IMR-90 (cell line): ENCODE data around the gene LDLRAD4. TPM values are rescaled to one million over a fixed set of nuclear protein-coding genes. Genes with fewer than 3 reads are reported as not detected.

Source experiments
- ATAC-seq: fragments of 200-7000 bp; cut with Tn5 transposase; 2 replicates; pipeline ENCODE4 v1.9.1; 2020; ENCODE audit warnings: low read depth, mild to moderate bottlenecking, moderate library complexity
- BruUV-seq: library from RNA; stranded (reverse); fragments of 400-500 nt; replicated peaks from 2 replicates; lab custom pipeline; 2021; lab: Mats Ljungman, UMichigan
- CTCF ChIA-PET: fragments of 300-600 bp; formaldehyde crosslinking; extraction: SDS; loops from one replicate; lab custom pipeline; 2021; ENCODE audit warnings: antibody characterized with exemption; lab: Yijun Ruan, JAX
- POLR2A ChIA-PET: fragments of 300-600 bp; sonication (Branson Sonifier 250); formaldehyde crosslinking; loops from one replicate; lab custom pipeline; 2022; ENCODE audit warnings: antibody characterized with exemption; ENCODE audit not compliant: unreplicated experiment; lab: Charles Lee
- DNase-seq: peaks from one replicate; pipeline ENCODE4 v3.0.0; 2013
- H2AFZ ChIP-seq: replicated peaks from 2 replicates; pipeline ENCODE3; 2013; ENCODE audit warnings: low read length, mild to moderate bottlenecking; ENCODE audit not compliant: poor library complexity
- H2AK5ac ChIP-seq: 2 replicates; pipeline ENCODE4 v1.6.1; 2013; ENCODE audit warnings: low read depth, low read length, inconsistent platforms
- H2AK9ac ChIP-seq: replicated peaks from 2 replicates; pipeline ENCODE3; 2013; ENCODE audit warnings: mild to moderate bottlenecking, low read depth, low read length, moderate library complexity; ENCODE audit not compliant: poor library complexity
- H2BK120ac ChIP-seq: 2 replicates; pipeline ENCODE4 v1.6.1; 2013; ENCODE audit warnings: low read depth, low read length, inconsistent platforms
- H2BK15ac ChIP-seq: 3 replicates; pipeline ENCODE4 v1.6.1; 2013; ENCODE audit warnings: low read depth, low read length, inconsistent platforms
- H2BK20ac ChIP-seq: 2 replicates; pipeline ENCODE4 v1.6.1; 2013; ENCODE audit warnings: low read depth, mild to moderate bottlenecking, inconsistent platforms, low read length, moderate library complexity
- H2BK5ac ChIP-seq: 2 replicates; pipeline ENCODE4 v1.6.1; 2013; ENCODE audit warnings: mild to moderate bottlenecking, low read depth, low read length, inconsistent platforms; ENCODE audit not compliant: poor library complexity, severe bottlenecking
- H3K14ac ChIP-seq: replicated peaks from 2 replicates; pipeline ENCODE4 v1.6.1; 2013; ENCODE audit warnings: low read depth, low read length, inconsistent platforms
- H3K18ac ChIP-seq: 2 replicates; pipeline ENCODE4 v1.6.1; 2013; ENCODE audit warnings: low read depth, low read length, control low read depth
- H3K23ac ChIP-seq: 2 replicates; pipeline ENCODE4 v1.6.1; 2013; ENCODE audit warnings: low read depth, low read length, inconsistent platforms
- H3K27ac ChIP-seq: 2 replicates; pipeline ENCODE4 v1.5.1; 2013; ENCODE audit warnings: mild to moderate bottlenecking, control low read depth, low read length; ENCODE audit not compliant: insufficient read depth
- H3K27me3 ChIP-seq: 2 replicates; pipeline ENCODE4 v1.6.1; 2013; ENCODE audit warnings: low read length; ENCODE audit not compliant: control insufficient read depth, insufficient read depth
- H3K36me3 ChIP-seq: 2 replicates; pipeline ENCODE4 v1.6.1; 2013; ENCODE audit warnings: low read length, mixed read lengths; ENCODE audit not compliant: control insufficient read depth, insufficient read depth
- H3K4ac ChIP-seq: 2 replicates; pipeline ENCODE4 v1.6.1; 2013; ENCODE audit warnings: low read depth, low read length, inconsistent platforms
- H3K4me1 ChIP-seq: 2 replicates; pipeline ENCODE4 v1.6.1; 2013; ENCODE audit warnings: low read length, mixed read lengths; ENCODE audit not compliant: control insufficient read depth, insufficient read depth
- H3K4me2 ChIP-seq: 2 replicates; pipeline ENCODE4 v1.6.1; 2013; ENCODE audit warnings: low read depth, mild to moderate bottlenecking, control low read depth, low read length, moderate library complexity
- H3K4me3 ChIP-seq: 2 replicates; pipeline ENCODE4 v1.5.1; 2013; ENCODE audit warnings: low read depth, mild to moderate bottlenecking, control low read depth, low read length, moderate library complexity; ENCODE audit not compliant: insufficient read depth
- H3K56ac ChIP-seq: 2 replicates; pipeline ENCODE4 v1.6.1; 2013; ENCODE audit warnings: low read length, inconsistent platforms; ENCODE audit not compliant: insufficient read depth; ENCODE audit errors: extremely low read depth
- H3K79me1 ChIP-seq, 2 experiments: 2 replicates each; pipeline ENCODE4 v1.6.1; 2013; ENCODE audit warnings: low read length in 2 of 2, inconsistent platforms in 1 of 2, low read depth in 1 of 2
- H3K9ac ChIP-seq: 2 replicates; pipeline ENCODE4 v1.6.1; 2013; ENCODE audit warnings: low read depth, low read length, control low read depth
- H3K9me1 ChIP-seq: 2 replicates; pipeline ENCODE4 v1.6.1; 2013; ENCODE audit warnings: low read length, inconsistent platforms; ENCODE audit not compliant: insufficient read depth
- H3K9me3 ChIP-seq: 2 replicates; pipeline ENCODE4 v1.6.1; 2013; ENCODE audit warnings: low read length; ENCODE audit not compliant: control insufficient read depth, insufficient read depth
- H4K20me1 ChIP-seq: 2 replicates; pipeline ENCODE4 v1.6.1; 2013; ENCODE audit warnings: low read length, inconsistent platforms; ENCODE audit not compliant: insufficient read depth
- H4K5ac ChIP-seq: 2 replicates; pipeline ENCODE4 v1.6.1; 2013; ENCODE audit warnings: mild to moderate bottlenecking, low read depth, low read length, control low read depth
- H4K8ac ChIP-seq, 2 experiments: 2 replicates each; pipeline ENCODE4 v1.6.1; 2013; ENCODE audit warnings: low read depth in 2 of 2, low read length in 2 of 2, control low read depth in 1 of 2, inconsistent platforms in 1 of 2
- H4K91ac ChIP-seq: 2 replicates; pipeline ENCODE4 v1.6.1; 2013; ENCODE audit warnings: low read depth, low read length, inconsistent platforms; ENCODE audit not compliant: insufficient read depth
- BHLHE40 ChIP-seq: fragments of 150-350 bp; IDR thresholded peaks from 2 replicates; pipeline ENCODE4 v1.6.1; 2016; ENCODE audit warnings: mild to moderate bottlenecking, low read depth, low read length
- CEBPB ChIP-seq: IDR thresholded peaks from 2 replicates; pipeline ENCODE4 v1.6.1; 2012; ENCODE audit warnings: low read depth, low read length, improper control_type of control experiment
- CHD1 ChIP-seq: IDR thresholded peaks from 2 replicates; pipeline ENCODE4 v1.6.1; 2012; ENCODE audit warnings: low read depth, low read length, improper control_type of control experiment
- ELK1 ChIP-seq: fragments of 150-350 bp; IDR thresholded peaks from 2 replicates; pipeline ENCODE4 v1.6.1; 2016; ENCODE audit warnings: low read depth, mild to moderate bottlenecking, low read length, moderate library complexity, borderline replicate concordance
- FOS ChIP-seq: fragments of 150-350 bp; IDR thresholded peaks from 2 replicates; pipeline ENCODE4 v1.6.1; 2016; ENCODE audit warnings: low read depth, low read length
- MAFK ChIP-seq: IDR thresholded peaks from 2 replicates; pipeline ENCODE4 v1.6.1; 2012; ENCODE audit warnings: low read depth, low read length, improper control_type of control experiment
- MAZ ChIP-seq: IDR thresholded peaks from 2 replicates; pipeline ENCODE4 v1.6.1; 2012; ENCODE audit warnings: low read depth, mild to moderate bottlenecking, low read length, improper control_type of control experiment, moderate library complexity, borderline replicate concordance
- MXI1 ChIP-seq: IDR thresholded peaks from 2 replicates; pipeline ENCODE4 v1.6.1; 2012; ENCODE audit warnings: low read depth, mild to moderate bottlenecking, low read length, moderate library complexity, borderline replicate concordance
- NFE2L2 ChIP-seq: fragments of 150-350 bp; IDR thresholded peaks from 2 replicates; pipeline ENCODE4 v1.6.1; 2016; ENCODE audit warnings: low read depth, mild to moderate bottlenecking, low read length
- POLR2A ChIP-seq: IDR thresholded peaks from 2 replicates; pipeline ENCODE4 v1.6.1; 2012; ENCODE audit warnings: mild to moderate bottlenecking, low read depth, low read length
- RAD21 ChIP-seq: IDR thresholded peaks from 2 replicates; pipeline ENCODE4 v1.6.1; 2012; ENCODE audit warnings: low read length, improper control_type of control experiment
- RCOR1 ChIP-seq: IDR thresholded peaks from 2 replicates; pipeline ENCODE4 v1.6.1; 2012; ENCODE audit warnings: mild to moderate bottlenecking, low read length, improper control_type of control experiment; ENCODE audit not compliant: insufficient replicate concordance
- RFX5 ChIP-seq: IDR thresholded peaks from 2 replicates; pipeline ENCODE4 v1.8.0; 2012; ENCODE audit warnings: low read depth, mild to moderate bottlenecking, low read length, moderate library complexity
- SMC3 ChIP-seq: fragments of 150-350 bp; IDR thresholded peaks from 2 replicates; pipeline ENCODE4 v1.6.1; 2016; ENCODE audit warnings: low read depth, mild to moderate bottlenecking, antibody characterized with exemption, low read length, moderate library complexity
- USF2 ChIP-seq: fragments of 150-350 bp; IDR thresholded peaks from 2 replicates; pipeline ENCODE4 v1.6.1; 2017; ENCODE audit warnings: mild to moderate bottlenecking, antibody characterized with exemption, low read length, low read depth
- WGBS, 2 experiments: methylation state at CpG; one replicate each; pipeline versions ENCODE4 v1.1.5 to v1.1.7; 2013; ENCODE audit warnings: missing lambda C conversion rate in 2 of 2; ENCODE audit not compliant: insufficient read length in 1 of 2; ENCODE audit errors: extremely low coverage in 2 of 2; 5-methylcytosine and 5-hydroxymethylcytosine counted together
- dilution Hi-C: fragments of 300-500 bp; cut with HindIII; formaldehyde crosslinking; loops from one replicate; pipeline ENCODE4 v1.14.3; 2018; ENCODE audit warnings: low sequenced_read_pairs; ENCODE audit not compliant: unreplicated experiment
- in situ Hi-C: fragments of 300-500 bp; cut with MboI; formaldehyde crosslinking; loops from 3 replicates; pipeline ENCODE4 v1.14.3; 2019; ENCODE audit warnings: low sequenced_read_pairs, inconsistent platforms, mixed read lengths
- intact Hi-C: fragments of 100-400 bp; cut with micrococcal nuclease; formaldehyde crosslinking; loops from 2 replicates; pipeline ENCODE4 v1.10.0; 2022
- polyA plus RNA-seq, 3 experiments: library from polyadenylated mRNA; depleted of rRNA; stranded (reverse); fragments of >200 nt; gene quantifications; 2 replicates each; pipeline ENCODE4 v1.2.3, GENCODE V29; 2012; ENCODE audit warnings: low replicate concordance in 1 of 3
- total RNA-seq: library from RNA; depleted of rRNA; stranded (reverse); fragments of >200 nt; gene quantifications from 2 replicates; pipeline ENCODE4 v1.2.3, GENCODE V29; 2012
- TF ChIP-seq, protein P1 (sequence below): conservative IDR thresholded peaks from 2 replicates; pipeline ENCODE4 v1.5.1; 2012; ENCODE audit warnings: mild to moderate bottlenecking, low read depth, low read length, improper control_type of control experiment

The LDLRAD4 gene
- total and polyA plus RNA-seq, 2 of the 4 experiments (the other 2 are of a cell fraction): not detected

DNA sequence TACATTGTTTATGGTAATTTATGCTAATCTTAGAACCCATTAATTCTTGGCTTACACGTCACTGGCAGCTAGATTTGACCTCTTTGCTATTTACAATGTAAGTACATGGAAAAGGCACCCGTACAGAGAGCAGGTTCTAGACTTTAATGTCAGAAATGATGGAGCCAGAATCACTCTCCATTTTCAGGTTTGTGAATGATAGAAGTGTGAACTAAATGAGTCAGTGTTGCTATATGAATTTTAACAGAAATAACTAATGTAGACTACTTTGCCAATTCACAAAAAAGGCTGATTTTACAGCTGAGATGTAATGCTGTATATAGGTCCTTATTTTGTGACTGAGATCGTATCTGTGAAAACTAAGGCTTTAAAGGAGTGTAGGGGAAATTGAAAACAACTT lies 214.6 kb downstream of the LDLRAD4 start:
- H3K9me1 ChIP-seq: no peaks in the 10 kb centered on the region
- H3K56ac ChIP-seq: no peak overlapping the region
- no peak overlapping the region for H2AK5ac ChIP-seq
- no peak overlapping the region for H2BK20ac ChIP-seq
- no CpG with 5 or more reads among the region's 3 CpGs for WGBS, 2 experiments
- H3K79me1 ChIP-seq: no peaks in the 10 kb centered on the region
- H4K5ac ChIP-seq: no peak overlapping the region
- H2BK5ac ChIP-seq: no peak overlapping the region
- intact Hi-C loops: no loop called here
- H2BK15ac ChIP-seq: no peak overlapping the region
- no peak overlapping the region for H3K18ac ChIP-seq
- BruUV-seq: no TSS peak
- no peaks in the 10 kb centered on the region for H4K20me1 ChIP-seq
- no peak overlapping the region for H2AK9ac ChIP-seq
- H4K8ac ChIP-seq: no peak overlapping the region
- H3K4ac ChIP-seq: no peak overlapping the region
- H3K14ac ChIP-seq: no peak overlapping the region
- no peak overlapping the region for H4K91ac ChIP-seq
- in situ Hi-C loops: no loop called here
- no peaks in the 10 kb centered on the region for H3K9me3 ChIP-seq
- no peak overlapping the region for H3K4me2 ChIP-seq
- no peak overlapping the region for H3K27ac ChIP-seq
- no peak overlapping the region for H3K4me3 ChIP-seq
- dilution Hi-C loops: no loop called here
- H3K36me3 ChIP-seq: no peaks in the 10 kb centered on the region
- no peak for ATAC-seq
- H2BK120ac ChIP-seq: no peak overlapping the region
- H3K9ac ChIP-seq: no peak overlapping the region
- TF ChIP-seq SMC3: no peak
- no peak for TF ChIP-seq ELK1
- no peak for TF ChIP-seq NFE2L2
- no peak for TF ChIP-seq RAD21
- no peak for TF ChIP-seq USF2
- no peak for TF ChIP-seq FOS
- TF ChIP-seq RCOR1: no peak
- no peak for TF ChIP-seq MXI1
- TF ChIP-seq RFX5: no peak
- no peak for TF ChIP-seq MAZ
- no peak for TF ChIP-seq CHD1
- TF ChIP-seq MAFK: no peak
- TF ChIP-seq BHLHE40: no peak
- no peak for TF ChIP-seq CEBPB
- no peak for TF ChIP-seq POLR2A
- TF ChIP-seq, protein P1, sequence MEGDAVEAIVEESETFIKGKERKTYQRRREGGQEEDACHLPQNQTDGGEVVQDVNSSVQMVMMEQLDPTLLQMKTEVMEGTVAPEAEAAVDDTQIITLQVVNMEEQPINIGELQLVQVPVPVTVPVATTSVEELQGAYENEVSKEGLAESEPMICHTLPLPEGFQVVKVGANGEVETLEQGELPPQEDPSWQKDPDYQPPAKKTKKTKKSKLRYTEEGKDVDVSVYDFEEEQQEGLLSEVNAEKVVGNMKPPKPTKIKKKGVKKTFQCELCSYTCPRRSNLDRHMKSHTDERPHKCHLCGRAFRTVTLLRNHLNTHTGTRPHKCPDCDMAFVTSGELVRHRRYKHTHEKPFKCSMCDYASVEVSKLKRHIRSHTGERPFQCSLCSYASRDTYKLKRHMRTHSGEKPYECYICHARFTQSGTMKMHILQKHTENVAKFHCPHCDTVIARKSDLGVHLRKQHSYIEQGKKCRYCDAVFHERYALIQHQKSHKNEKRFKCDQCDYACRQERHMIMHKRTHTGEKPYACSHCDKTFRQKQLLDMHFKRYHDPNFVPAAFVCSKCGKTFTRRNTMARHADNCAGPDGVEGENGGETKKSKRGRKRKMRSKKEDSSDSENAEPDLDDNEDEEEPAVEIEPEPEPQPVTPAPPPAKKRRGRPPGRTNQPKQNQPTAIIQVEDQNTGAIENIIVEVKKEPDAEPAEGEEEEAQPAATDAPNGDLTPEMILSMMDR: no peak
- no peak overlapping the region for H3K23ac ChIP-seq
- ChIA-PET CTCF (no interaction called here), POLR2A (no interaction called here)
- no peaks in the 10 kb centered on the region for H3K27me3 ChIP-seq
- no peak for DNase-seq
- no peak overlapping the region for H2AFZ ChIP-seq
- H3K4me1 ChIP-seq: no peaks in the 10 kb centered on the region
